Activated naive CD8-positive, alpha-beta T cell treated with anti-CD3 and anti-CD28 coated beads, Interleukin-2, amount 10 ng/mL, durations not matched to agents 7 days and 5 days (primary cell): Measurements from ENCODE around the gene ABHD10. TPM values are rescaled to one million over a fixed set of nuclear protein-coding genes. Genes with fewer than 3 reads are reported as not detected.

Experiments used
- ATAC-seq: fragments of 150-1000 bp; cut with Tn5 transposase; one replicate; pipeline ENCODE4 v1.10.0; 2021; ENCODE audit warnings: low read depth, moderate library complexity
- POLR2A ChIA-PET: fragments of 350-600 bp; sonication (Branson Sonifier 250); formaldehyde crosslinking; loops from one replicate; lab custom pipeline; 2021; ENCODE audit warnings: antibody characterized with exemption; lab: Charles Lee
- DNase-seq: peaks from one replicate; pipeline ENCODE4 v3.0.0; 2021
- H3K27ac Mint-ChIP-seq: one replicate; pipeline ENCODE4 v1.8.0; 2022; ENCODE audit warnings: mild to moderate bottlenecking, mixed read lengths
- H3K27me3 Mint-ChIP-seq: one replicate; pipeline ENCODE4 v1.8.0; 2022; ENCODE audit warnings: mild to moderate bottlenecking, moderate library complexity, mixed read lengths
- H3K36me3 Mint-ChIP-seq: one replicate; pipeline ENCODE4 v1.8.0; 2021; ENCODE audit warnings: mild to moderate bottlenecking, mixed read lengths
- H3K4me1 Mint-ChIP-seq: one replicate; pipeline ENCODE4 v1.8.0; 2021; ENCODE audit warnings: mixed read lengths
- H3K4me3 Mint-ChIP-seq: one replicate; pipeline ENCODE4 v1.8.0; 2022; ENCODE audit warnings: mild to moderate bottlenecking, moderate library complexity, mixed read lengths
- H3K9me3 Mint-ChIP-seq: one replicate; pipeline ENCODE4 v1.8.0; 2021; ENCODE audit warnings: mixed read lengths
- total RNA-seq, 2 experiments: library from RNA; stranded (reverse); gene quantifications; one replicate each; pipeline ENCODE4 v1.2.3, GENCODE V29; 2021

ABHD10 gene
- total RNA-seq, 2 experiments from 2014 or later: 39.4 to 40.4 TPM

DNA sequence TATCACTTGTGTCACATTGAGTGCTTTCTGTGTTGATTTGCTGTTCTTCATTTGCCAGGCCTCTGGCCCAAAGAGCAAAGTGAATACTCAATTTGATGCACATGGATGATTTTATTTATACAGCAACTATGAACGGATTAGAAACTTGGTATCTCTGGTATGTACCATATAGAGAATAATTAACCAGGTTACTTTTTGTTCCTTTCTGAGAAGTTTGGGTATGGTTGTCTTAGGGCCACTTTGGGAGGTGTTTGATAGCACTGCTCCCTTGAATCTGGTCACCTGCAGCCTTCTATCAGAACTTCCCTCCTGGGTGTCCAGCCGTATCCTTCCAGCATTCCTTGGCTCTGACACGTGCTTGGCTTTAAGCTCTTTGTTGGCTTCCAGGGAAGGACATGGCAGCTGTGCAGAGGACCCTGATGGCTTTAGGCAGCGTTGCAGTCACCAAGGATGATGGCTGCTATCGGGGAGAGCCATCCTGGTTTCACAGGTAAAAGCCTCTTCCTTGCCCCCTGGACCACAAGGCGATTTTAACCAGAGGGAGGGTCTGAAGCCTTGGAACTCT lies 32.6 kb downstream of the ABHD10 start:
- no peak for DNase-seq
- no peak for ATAC-seq
- Mint-ChIP-seq H3K27ac (no peak overlapping the region), H3K9me3 (no peaks in the 10 kb centered on the region), H3K36me3 (no peaks in the 10 kb centered on the region), H3K27me3 (no peaks in the 10 kb centered on the region), H3K4me3 (no peak overlapping the region), H3K4me1 (peaks cover 1% of the 10 kb centered on the region)
- POLR2A ChIA-PET: no interaction called here

- ATAC-seq: no peak
- Mint-ChIP-seq H3K4me3 (no peak overlapping the region), H3K27me3 (no peaks in the 10 kb centered on the region), H3K27ac (no peak overlapping the region), H3K4me1 (peaks cover 2% of the 10 kb centered on the region), H3K9me3 (no peaks in the 10 kb centered on the region), H3K36me3 (no peaks in the 10 kb centered on the region)
- POLR2A ChIA-PET: no interaction called here
- DNase-seq: no peak
These were observed 33.6 kb downstream of the ABHD10 start for GRCh38 chr3:112012205-112012992.

- Mint-ChIP-seq H3K4me3 (no peak overlapping the region), H3K4me1 (peaks cover 3% of the 10 kb centered on the region), H3K36me3 (no peaks in the 10 kb centered on the region), H3K27ac (no peak overlapping the region), H3K27me3 (no peaks in the 10 kb centered on the region), H3K9me3 (no peaks in the 10 kb centered on the region)
- DNase-seq (peak; percentile 52), ATAC-seq (peak; percentile 74)
- POLR2A ChIA-PET: interaction anchor here (1.0 kb wide), 1 partner anchor 24 kb away, joined by 3 read pairs; no protein-coding TSS in a partner anchor
These were observed 34.4 kb downstream of the ABHD10 start for GRCh38 chr3:112013058-112013783.

DNA sequence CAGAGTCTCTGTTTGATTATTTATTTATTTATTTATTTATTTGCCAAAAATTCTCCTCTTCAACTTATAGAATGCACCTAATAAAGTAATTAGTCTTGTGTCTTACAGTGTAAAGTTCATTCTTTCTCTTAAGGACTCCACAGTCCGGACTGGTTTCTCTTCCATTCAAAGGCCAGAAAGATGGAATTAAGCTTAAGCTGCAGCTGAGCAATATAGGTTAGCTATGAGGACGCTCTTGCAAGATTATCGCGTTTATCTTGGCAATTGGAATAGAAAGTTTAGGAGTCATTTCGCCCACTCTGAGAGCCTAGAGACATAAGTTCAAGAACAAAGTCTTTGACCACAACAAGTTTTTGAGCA lies 34.9 kb downstream of the ABHD10 start:
- Mint-ChIP-seq H3K4me1 (peaks cover 3% of the 10 kb centered on the region), H3K9me3 (no peaks in the 10 kb centered on the region), H3K4me3 (no peak overlapping the region), H3K36me3 (no peaks in the 10 kb centered on the region), H3K27ac (no peak overlapping the region), H3K27me3 (no peaks in the 10 kb centered on the region)
- ATAC-seq: no peak
- POLR2A ChIA-PET: interaction anchor here (1.0 kb wide), 1 partner anchor 25 kb away, joined by 3 read pairs; no protein-coding TSS in a partner anchor
- no peak for DNase-seq

- H3K27ac Mint-ChIP-seq: no peak overlapping the region
- ATAC-seq (no peak), DNase-seq (no peak)
- POLR2A ChIA-PET: interaction anchor here (1.4 kb wide), 1 partner anchor 38 kb away, joined by 4 read pairs; the partner anchor contains the start of gene ABHD10
- peaks cover 3% of the 10 kb centered on the region for H3K4me1 Mint-ChIP-seq
- no peaks in the 10 kb centered on the region for H3K36me3 Mint-ChIP-seq
- no peaks in the 10 kb centered on the region for H3K9me3 Mint-ChIP-seq
- H3K4me3 Mint-ChIP-seq: no peak overlapping the region
- no peaks in the 10 kb centered on the region for H3K27me3 Mint-ChIP-seq
These were observed 38.3 kb downstream of the ABHD10 start for GRCh38 chr3:112017091-112017490.

DNA sequence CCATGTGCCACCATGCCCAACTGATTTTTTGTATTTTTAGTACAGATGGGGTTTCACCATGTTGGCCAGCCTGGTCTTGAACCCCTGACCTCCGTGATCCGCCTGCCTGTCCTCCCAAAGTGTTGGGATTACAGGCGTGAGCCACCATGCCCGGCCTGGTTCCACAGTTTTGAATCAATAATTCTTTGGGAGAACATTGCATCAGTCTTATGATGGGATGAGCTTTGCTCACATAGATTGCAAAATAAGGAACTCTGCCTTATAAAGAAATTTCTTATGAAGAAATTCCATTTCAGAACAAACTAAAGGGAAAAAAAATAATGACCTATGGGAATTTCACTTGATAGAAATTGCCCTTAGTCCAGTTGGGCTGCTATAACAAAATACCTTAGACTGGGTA lies 39.9 kb downstream of the ABHD10 start:
- ATAC-seq: no peak
- Mint-ChIP-seq H3K4me3 (no peak overlapping the region), H3K36me3 (no peaks in the 10 kb centered on the region), H3K9me3 (peaks cover 1% of the 10 kb centered on the region), H3K27me3 (no peaks in the 10 kb centered on the region), H3K27ac (no peak overlapping the region), H3K4me1 (peaks cover 1% of the 10 kb centered on the region)
- DNase-seq: no peak
- POLR2A ChIA-PET: no interaction called here

GRCh38 chr3:112019716-112020115 lies 40.9 kb downstream of the ABHD10 start:
- Mint-ChIP-seq H3K27me3 (no peaks in the 10 kb centered on the region), H3K4me1 (peaks cover 1% of the 10 kb centered on the region), H3K36me3 (no peaks in the 10 kb centered on the region), H3K9me3 (peaks cover 1% of the 10 kb centered on the region), H3K27ac (no peak overlapping the region), H3K4me3 (no peak overlapping the region)
- ATAC-seq (no peak), DNase-seq (no peak)
- POLR2A ChIA-PET: no interaction called here

- Mint-ChIP-seq H3K27ac (no peak overlapping the region), H3K9me3 (peaks cover 1% of the 10 kb centered on the region), H3K36me3 (no peaks in the 10 kb centered on the region), H3K27me3 (no peaks in the 10 kb centered on the region), H3K4me1 (peaks cover 1% of the 10 kb centered on the region), H3K4me3 (no peak overlapping the region)
- POLR2A ChIA-PET: no interaction called here
- DNase-seq (no peak), ATAC-seq (no peak)
These were observed 41.9 kb downstream of the ABHD10 start for GRCh38 chr3:112020674-112021085.

GRCh38 chr3:112027142-112027541 lies 48.3 kb downstream of the ABHD10 start:
- DNase-seq: no peak
- Mint-ChIP-seq H3K36me3 (no peaks in the 10 kb centered on the region), H3K9me3 (peaks cover 1% of the 10 kb centered on the region), H3K4me3 (no peak overlapping the region), H3K27me3 (peaks cover 3% of the 10 kb centered on the region), H3K27ac (no peak overlapping the region), H3K4me1 (no peaks in the 10 kb centered on the region)
- ATAC-seq: no peak
- POLR2A ChIA-PET: no interaction called here

GRCh38 chr3:112027826-112028225 lies 49.0 kb downstream of the ABHD10 start:
- Mint-ChIP-seq H3K27me3 (peaks cover 3% of the 10 kb centered on the region), H3K27ac (no peak overlapping the region), H3K4me1 (no peaks in the 10 kb centered on the region), H3K4me3 (no peak overlapping the region), H3K9me3 (peaks cover 1% of the 10 kb centered on the region), H3K36me3 (no peaks in the 10 kb centered on the region)
- POLR2A ChIA-PET: interaction anchor here (0.7 kb wide), 1 partner anchor 103 kb away, joined by 3 read pairs; no protein-coding TSS in a partner anchor
- ATAC-seq (no peak), DNase-seq (no peak)

- no peak for DNase-seq
- Mint-ChIP-seq H3K4me3 (no peak overlapping the region), H3K4me1 (no peaks in the 10 kb centered on the region), H3K36me3 (no peaks in the 10 kb centered on the region), H3K27ac (no peak overlapping the region), H3K9me3 (no peaks in the 10 kb centered on the region), H3K27me3 (peaks cover 10% of the 10 kb centered on the region)
- no peak for ATAC-seq
- POLR2A ChIA-PET: no interaction called here
These were observed 52.1 kb downstream of the ABHD10 start for GRCh38 chr3:112030901-112031300.

GRCh38 chr3:112032098-112032731 lies 53.4 kb downstream of the ABHD10 start:
- Mint-ChIP-seq H3K27ac (no peak overlapping the region), H3K4me3 (no peak overlapping the region), H3K27me3 (peaks cover 8% of the 10 kb centered on the region), H3K36me3 (no peaks in the 10 kb centered on the region), H3K4me1 (no peaks in the 10 kb centered on the region), H3K9me3 (no peaks in the 10 kb centered on the region)
- POLR2A ChIA-PET: no interaction called here
- DNase-seq (no peak), ATAC-seq (no peak)

GRCh38 chr3:112034436-112034835 lies 55.6 kb downstream of the ABHD10 start, which contains the start of gene TMPRSS7:
TSS of gene TMPRSS7 (plus strand) at chr3:112034736. CDS start at chr3:112034846, 110 bp downstream.
- H3K36me3 Mint-ChIP-seq: no peaks in the 10 kb centered on the region
- H3K4me3 Mint-ChIP-seq: no peak within 1 kb of the TSS
- no peaks in the 10 kb centered on the region for H3K9me3 Mint-ChIP-seq
- no peaks in the 10 kb centered on the region for H3K4me1 Mint-ChIP-seq
- peaks cover 7% of the 10 kb centered on the region for H3K27me3 Mint-ChIP-seq
- no peak for ATAC-seq
- POLR2A ChIA-PET: no interaction called here
- H3K27ac Mint-ChIP-seq: no peak within 1 kb of the TSS
- no peak for DNase-seq
